HCT116 (cell line): ENCODE results near the gene HMGB3. TPM values are rescaled to one million over a fixed set of nuclear protein-coding genes. Genes with fewer than 3 reads are reported as not detected.

ENCODE experiments used
- ATAC-seq: fragments of 200-7000 bp; cut with Tn5 transposase; 2 replicates; pipeline ENCODE4 v1.9.1; 2020; ENCODE audit warnings: mild to moderate bottlenecking, moderate library complexity
- BruUV-seq: library from RNA; stranded (reverse); fragments of 400-500 nt; replicated peaks from 2 replicates; lab custom pipeline; 2021; lab: Mats Ljungman, UMichigan
- CTCF ChIA-PET: fragments of 300-600 bp; sonication (Branson Sonifier 250); formaldehyde crosslinking; loops from one replicate; lab custom pipeline; 2021; ENCODE audit warnings: antibody characterized with exemption; lab: Charles Lee
- POLR2A ChIA-PET: fragments of 300-600, 350-600 bp; sonication (Branson Sonifier 250); formaldehyde crosslinking; loops from one replicate; lab custom pipeline; 2021; ENCODE audit warnings: antibody characterized with exemption; lab: Charles Lee
- RAD21 ChIA-PET, 2 experiments: fragments of 300-600 bp; sonication (Branson Sonifier 250); formaldehyde crosslinking; loops; one replicate each; lab custom pipeline; 2023; ENCODE audit warnings: low total read pairs in 2 of 2; ENCODE audit not compliant: uncharacterized antibody in 2 of 2, unreplicated experiment in 2 of 2, low non-redundant PET in 1 of 2; lab: Charles Lee
- DNase-seq: peaks from one replicate; pipeline ENCODE4 v3.0.0-alpha.2; 2010; ENCODE audit warnings: low read depth, low spot score
- H2AFZ ChIP-seq: fragments of 200-600 bp; shearing (Covaris generic), sonication (generic); 2 replicates; pipeline ENCODE4 v1.6.1; 2017; ENCODE audit warnings: low read depth, mixed run types, mixed read lengths, antibody characterized with exemption, low read length; ENCODE audit not compliant: poor library complexity, severe bottlenecking
- H3K27ac ChIP-seq: 2 replicates; pipeline ENCODE4 v1.5.1; 2012; ENCODE audit warnings: low read depth, low read length
- H3K27me3 ChIP-seq: fragments of 200-600 bp; sonication (generic); 2 replicates; pipeline ENCODE4 v1.6.1; 2016; ENCODE audit warnings: mixed run types, low read length, mixed read lengths; ENCODE audit not compliant: insufficient read depth
- H3K36me3 ChIP-seq, 2 experiments: fragments of 200-500 bp in 1 of 2; fragments of 200-600 bp in 1 of 2; sonication (Bioruptor generic) in 1 of 2; sonication (generic) in 1 of 2; 2 replicates each; pipeline versions ENCODE4 v1.5.1 to v1.6.1; 2014 to 2016; ENCODE audit warnings: low read length in 2 of 2, inconsistent platforms in 1 of 2, mixed read lengths in 1 of 2, mixed run types in 1 of 2; ENCODE audit not compliant: insufficient read depth in 2 of 2, control insufficient read depth in 1 of 2
- H3K4me1 ChIP-seq, 2 experiments: fragments of 200-600 bp in 1 of 2; sonication (generic) in 1 of 2; 2 replicates each; pipeline versions ENCODE4 v1.5.1 to v1.6.1; 2012 to 2017; ENCODE audit warnings: low read length in 2 of 2, inconsistent platforms in 1 of 2, mild to moderate bottlenecking in 1 of 2, mixed read lengths in 1 of 2, mixed run types in 1 of 2, moderate library complexity in 1 of 2; ENCODE audit not compliant: insufficient read depth in 2 of 2, control insufficient read depth in 1 of 2
- H3K4me2 ChIP-seq: fragments of 200-600 bp; sonication (generic); 2 replicates; pipeline ENCODE4 v1.6.1; 2017; ENCODE audit warnings: mixed run types, low read length, mixed read lengths
- H3K4me3 ChIP-seq, 2 experiments: fragments of 200-600 bp in 1 of 2; sonication (generic) in 1 of 2; replicated peaks in 1 of 2; 2 replicates each; pipeline ENCODE4 v1.5.1; 2011 to 2016; ENCODE audit warnings: low read length in 2 of 2, control low read depth in 1 of 2, low read depth in 1 of 2, mild to moderate bottlenecking in 1 of 2, mixed read lengths in 1 of 2, mixed run types in 1 of 2
- H3K79me2 ChIP-seq: fragments of 200-600 bp; sonication (generic); 2 replicates; pipeline ENCODE4 v1.6.1; 2017; ENCODE audit warnings: mild to moderate bottlenecking, mixed run types, low read length, moderate library complexity, mixed read lengths; ENCODE audit not compliant: insufficient read depth
- H3K9ac ChIP-seq: fragments of 200-600 bp; sonication (generic); 2 replicates; pipeline ENCODE4 v1.6.1; 2016; ENCODE audit warnings: low read length, mixed read lengths
- H3K9me2 ChIP-seq: fragments of 200-600 bp; sonication (generic), shearing (Covaris generic); 2 replicates; pipeline ENCODE4 v1.6.1; 2017; ENCODE audit warnings: mixed run types, mild to moderate bottlenecking, moderate library complexity; ENCODE audit not compliant: insufficient read depth
- H3K9me3 ChIP-seq, 2 experiments: fragments of 200-500 bp in 1 of 2; fragments of 200-600 bp in 1 of 2; sonication (Bioruptor generic) in 1 of 2; sonication (generic) in 1 of 2; 2 replicates each; pipeline ENCODE4 v1.6.1; 2014 to 2017; ENCODE audit warnings: low read length in 2 of 2, mixed read lengths in 2 of 2, inconsistent platforms in 1 of 2, low read depth in 1 of 2, mild to moderate bottlenecking in 1 of 2, mixed run types in 1 of 2, moderate library complexity in 1 of 2; ENCODE audit not compliant: control insufficient read depth in 1 of 2, insufficient read depth in 1 of 2
- H4K20me1 ChIP-seq: fragments of 200-600 bp; sonication (generic), shearing (Covaris generic); 2 replicates; pipeline ENCODE4 v1.6.1; 2017; ENCODE audit warnings: mixed run types, mild to moderate bottlenecking, moderate library complexity; ENCODE audit not compliant: insufficient read depth
- ATF3 ChIP-seq: IDR thresholded peaks from 2 replicates; pipeline ENCODE4 v1.6.1; 2012
- CEBPB ChIP-seq: IDR thresholded peaks from 2 replicates; pipeline ENCODE4 v1.6.1; 2012; ENCODE audit warnings: low read depth
- EGR1 ChIP-seq: IDR thresholded peaks from 2 replicates; pipeline ENCODE4 v1.6.1; 2012; ENCODE audit warnings: low read depth
- ELF1 ChIP-seq: IDR thresholded peaks from 2 replicates; pipeline ENCODE4 v1.6.1; 2012; ENCODE audit warnings: low read depth, borderline replicate concordance
- EZH2 ChIP-seq: fragments of 200-600 bp; sonication (generic); IDR thresholded peaks from 2 replicates; pipeline ENCODE4 v1.6.1; 2017; ENCODE audit warnings: antibody characterized with exemption, mixed run types
- FOSL1 ChIP-seq: IDR thresholded peaks from 2 replicates; pipeline ENCODE4 v1.6.1; 2012; ENCODE audit warnings: low read depth
- JUND ChIP-seq: IDR thresholded peaks from 2 replicates; pipeline ENCODE4 v1.6.1; 2012
- POLR2AphosphoS5 ChIP-seq: IDR thresholded peaks from 2 replicates; pipeline ENCODE4 v1.6.1; 2011; ENCODE audit warnings: mild to moderate bottlenecking, low read depth, low read length, moderate library complexity
- RAD21 ChIP-seq: IDR thresholded peaks from 2 replicates; pipeline ENCODE4 v1.6.1; 2012; ENCODE audit warnings: low read depth, mild to moderate bottlenecking
- SIN3A ChIP-seq: IDR thresholded peaks from 2 replicates; pipeline ENCODE4 v1.6.1; 2012; ENCODE audit warnings: low read depth
- ZNF274 ChIP-seq: fragments of 200-500 bp; sonication (Bioruptor generic); IDR thresholded peaks from 2 replicates; pipeline ENCODE4 v1.6.1; 2014; ENCODE audit warnings: mild to moderate bottlenecking, low read depth, low read length, inconsistent platforms
- intact Hi-C: fragments of 100-400 bp; cut with micrococcal nuclease; formaldehyde crosslinking; loops from 2 replicates; pipeline ENCODE4 v1.10.0; 2022
- total RNA-seq: library from RNA; stranded (reverse); gene quantifications from one replicate; pipeline ENCODE4 v1.2.1, GENCODE V29; 2021; ENCODE audit not compliant: unreplicated experiment

Gene HMGB3
- total RNA-seq, 1 experiment from 2014 or later = 116 TPM

- Histone ChIP-seq H3K79me2 (no peaks in the 10 kb centered on the region), H4K20me1 (no peaks in the 10 kb centered on the region), H3K9me3 (no peaks in the 10 kb centered on the region), H3K36me3 (no peaks in the 10 kb centered on the region), H3K9ac (no peak overlapping the region), H3K4me1 (no peaks in the 10 kb centered on the region), H3K27ac (no peak overlapping the region), H3K4me3 (no peak overlapping the region), H3K4me2 (no peak overlapping the region), H2AFZ (no peak overlapping the region), H3K9me2 (no peaks in the 10 kb centered on the region), H3K27me3 (no peaks in the 10 kb centered on the region)
- ATAC-seq (no peak), DNase-seq (no peak)
- intact Hi-C loops = no loop called here
- TF ChIP-seq POLR2AphosphoS5 (no peak), FOSL1 (no peak)
- BruUV-seq = no TSS peak
- CTCF ChIA-PET = no interaction called here
- RAD21 ChIA-PET = no interaction called here
- POLR2A ChIA-PET = no interaction called here
Observed at GRCh38 chrX:150967786-150968185, 15.3 kb upstream of the HMGB3 start.

GRCh38 chrX:150968862-150969720 is 14.0 kb upstream of the HMGB3 start:
- Histone ChIP-seq H3K79me2 (no peaks in the 10 kb centered on the region), H3K9me2 (no peaks in the 10 kb centered on the region), H3K4me2 (no peak overlapping the region), H3K9me3 (no peaks in the 10 kb centered on the region), H3K27me3 (no peaks in the 10 kb centered on the region), H2AFZ (no peak overlapping the region)
- DNase-seq = no peak
- POLR2A ChIA-PET = no interaction called here
- no peak for TF ChIP-seq POLR2AphosphoS5
- TF ChIP-seq CEBPB = no peak
- no peak for TF ChIP-seq SIN3A
- TF ChIP-seq EGR1 = no peak
- TF ChIP-seq RAD21 = no peak
- no peak for TF ChIP-seq ELF1
- no peak for TF ChIP-seq EZH2
- no peak for TF ChIP-seq JUND
- TF ChIP-seq ZNF274 = no peak
- TF ChIP-seq FOSL1 = no peak
- no peak for TF ChIP-seq ATF3
- TF ChIP-seq, all 23 proteins: peak for 0
- no peak for ATAC-seq
- Histone ChIP-seq H3K4me1 (no peaks in the 10 kb centered on the region), H3K36me3 (no peaks in the 10 kb centered on the region), H3K9ac (no peak overlapping the region), H4K20me1 (no peaks in the 10 kb centered on the region), H3K4me3 (no peak overlapping the region), H3K27ac (no peak overlapping the region)
- no TSS peak for BruUV-seq
- ChIA-PET CTCF (no interaction called here), RAD21 (no interaction called here)
- intact Hi-C loops = no loop called here
